Urinary bladder (tissue), 4 donors: Measurements from ENCODE around the gene SH2B2. TPM values are rescaled to one million over a fixed set of nuclear protein-coding genes. Genes with fewer than 3 reads are reported as not detected.

Experiments used
- DNase-seq: peaks from one replicate; pipeline ENCODE4 v3.0.0-alpha.2; 2015; ENCODE audit errors: extremely low spot score
- H3K27ac ChIP-seq: one replicate; pipeline ENCODE4 v1.5.1; 2013; ENCODE audit warnings: low read depth, mild to moderate bottlenecking, moderate library complexity
- H3K36me3 ChIP-seq: one replicate; pipeline ENCODE4 v1.6.1; 2013; ENCODE audit warnings: mild to moderate bottlenecking, moderate library complexity; ENCODE audit not compliant: insufficient read depth
- H3K4me1 ChIP-seq: one replicate; pipeline ENCODE4 v1.6.1; 2013; ENCODE audit warnings: mild to moderate bottlenecking, moderate library complexity; ENCODE audit not compliant: insufficient read depth
- H3K4me3 ChIP-seq: one replicate; pipeline ENCODE4 v1.5.1; 2013; ENCODE audit warnings: low read depth, low read length
- WGBS: extraction: QIAGEN DNeasy Blood & Tissue Kit; methylation state at CpG from one replicate; pipeline ENCODE4 v1.1.7; 2013; 5-methylcytosine and 5-hydroxymethylcytosine counted together
- polyA plus RNA-seq: library from polyadenylated mRNA; stranded (reverse); fragments of 200-250 nt; gene quantifications from one replicate; pipeline ENCODE4 v1.2.3, GENCODE V29; 2013
- total RNA-seq: library from RNA; depleted of rRNA; stranded (reverse); fragments of >200 nt; gene quantifications from one replicate; pipeline ENCODE4 v1.2.3, GENCODE V29; 2014
- donor health status: healthy with polysubstance abuse.
- donor health status: healthy.

SH2B2 gene
- total RNA-seq (1.8 TPM), polyA plus RNA-seq (5.3 TPM)

DNA sequence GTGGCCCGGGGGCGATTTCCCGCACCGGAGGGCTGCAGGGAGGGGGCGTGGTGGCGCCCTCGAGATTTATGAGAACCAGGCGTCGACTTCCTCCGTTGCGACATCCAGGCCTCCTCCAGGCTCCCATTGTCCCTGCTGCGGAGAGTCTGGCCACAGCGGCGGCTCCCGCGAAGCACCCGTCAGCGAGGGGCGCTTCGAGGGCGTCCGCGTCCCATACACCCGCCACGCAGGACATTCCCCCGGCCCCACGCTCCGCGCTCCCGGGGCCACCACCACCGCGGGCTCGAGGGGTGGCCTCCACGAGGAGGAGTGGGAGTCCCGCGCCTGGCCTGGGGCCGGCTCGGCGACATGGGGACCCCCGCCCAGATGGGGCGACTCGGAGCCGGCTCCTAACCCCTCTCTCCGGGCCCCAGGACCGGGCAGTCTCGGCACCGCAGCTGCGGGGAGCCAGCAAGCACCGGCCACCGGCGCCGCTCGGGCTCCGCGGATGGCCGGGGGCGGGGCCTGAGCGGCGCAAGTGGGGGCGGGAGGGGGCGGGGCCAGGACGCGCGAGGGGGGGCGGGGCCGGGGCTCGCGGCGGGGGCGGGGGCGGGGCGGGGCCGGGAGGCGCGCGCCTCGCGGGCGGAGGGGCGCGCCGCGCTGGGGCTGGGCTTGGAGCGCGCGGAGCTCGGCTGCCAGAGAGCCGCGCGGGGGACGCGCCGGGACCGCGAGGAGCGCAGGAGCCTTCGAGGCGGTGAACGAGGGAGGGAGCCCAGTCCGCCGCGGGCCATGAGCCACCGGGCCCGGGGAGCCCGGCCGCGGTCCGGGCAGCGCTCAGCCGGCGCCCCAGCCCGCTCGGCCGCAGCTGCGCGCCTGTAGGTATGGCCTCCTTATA lies at the start of gene SH2B2:
Gene SH2B2, plus strand, starts transcription at position 632 of the 874 bp plus-strand sequence. CDS start 13,683 bp downstream, outside the sequence.
- under 1% methylated on average over 107 of the region's 116 CpGs for WGBS
- Histone ChIP-seq H3K4me3 (peak within 1 kb of the TSS; percentile 72), H3K36me3 (no peaks in the 10 kb centered on the region), H3K27ac (peak within 1 kb of the TSS; percentile 90), H3K4me1 (peaks cover 1% of the 10 kb centered on the region)
- DNase-seq = no peak

- no peaks in the 10 kb centered on the region for H3K36me3 ChIP-seq
- DNase-seq = no peak
- H3K27ac ChIP-seq = no peak overlapping the region
- WGBS = 96% methylated on average over 35 of the region's 35 CpGs
- H3K4me1 ChIP-seq = no peaks in the 10 kb centered on the region
- no peak overlapping the region for H3K4me3 ChIP-seq
Observed at GRCh38 chr7:102239206-102239820, 47.4 kb upstream of the SH2B2 start.

GRCh38 chr7:102241431-102241830 lies 45.2 kb upstream of the SH2B2 start:
- 95% methylated on average over 8 of the region's 8 CpGs for WGBS
- Histone ChIP-seq H3K4me3 (no peak overlapping the region), H3K4me1 (no peaks in the 10 kb centered on the region), H3K36me3 (no peaks in the 10 kb centered on the region), H3K27ac (no peak overlapping the region)
- DNase-seq = no peak

DNA sequence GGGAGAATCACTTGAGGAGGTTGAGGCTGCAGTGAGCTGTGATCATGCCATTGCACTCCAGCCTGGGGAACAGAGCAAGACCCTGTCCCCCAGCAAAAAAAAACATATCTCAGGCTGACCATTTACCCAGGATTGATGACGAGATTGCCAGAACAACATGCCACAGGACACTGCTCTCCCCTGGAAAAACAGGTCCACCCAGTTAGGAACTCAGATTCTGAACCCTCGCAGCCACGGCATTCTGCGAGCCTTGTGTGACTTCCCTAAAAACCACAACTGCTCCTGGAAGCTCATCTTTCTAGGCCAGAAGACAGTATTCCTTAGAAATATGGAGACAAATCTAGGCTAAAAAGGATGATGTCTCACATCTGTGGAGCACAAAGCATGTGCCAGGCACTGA lies 42.1 kb upstream of the SH2B2 start:
- Histone ChIP-seq H3K4me3 (no peak overlapping the region), H3K4me1 (no peaks in the 10 kb centered on the region), H3K36me3 (peaks cover 2% of the 10 kb centered on the region), H3K27ac (no peak overlapping the region)
- no peak for DNase-seq
- 82% methylated on average over 4 of the region's 4 CpGs for WGBS

DNA sequence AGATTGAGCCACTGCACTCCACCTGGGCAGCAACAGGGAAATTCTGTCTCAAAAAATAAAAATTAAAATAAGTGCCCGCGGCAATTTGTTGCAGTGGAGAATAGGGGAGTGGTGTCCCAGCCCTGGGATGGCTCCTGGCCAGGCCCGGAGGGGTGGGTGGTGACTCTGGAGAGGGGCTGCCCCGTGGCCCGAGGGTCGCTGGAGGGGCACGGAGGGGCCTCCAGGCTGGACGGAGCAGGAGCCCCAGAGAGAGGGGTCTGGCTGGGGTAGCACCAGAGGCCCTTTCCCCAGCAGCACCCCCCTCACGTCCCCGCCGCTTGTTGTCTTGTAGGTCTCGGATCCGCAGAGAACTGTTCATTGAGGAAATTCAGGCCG lies 38.6 kb upstream of the SH2B2 start:
- H3K4me1 ChIP-seq = no peaks in the 10 kb centered on the region
- WGBS = 86% methylated on average over 14 of the region's 14 CpGs
- H3K36me3 ChIP-seq = peaks cover 2% of the 10 kb centered on the region
- no peak for DNase-seq
- H3K4me3 ChIP-seq = no peak overlapping the region
- no peak overlapping the region for H3K27ac ChIP-seq

GRCh38 chr7:102248456-102249395 lies 37.9 kb upstream of the SH2B2 start:
- DNase-seq = no peak
- Histone ChIP-seq H3K27ac (no peak overlapping the region), H3K36me3 (peaks cover 2% of the 10 kb centered on the region), H3K4me1 (no peaks in the 10 kb centered on the region), H3K4me3 (no peak overlapping the region)
- WGBS = 87% methylated on average over 117 of the region's 117 CpGs

GRCh38 chr7:102251531-102252365 lies 34.9 kb upstream of the SH2B2 start:
- H3K36me3 ChIP-seq = peaks cover 2% of the 10 kb centered on the region
- H3K4me3 ChIP-seq = no peak overlapping the region
- WGBS = 78% methylated on average over 7 of the region's 7 CpGs
- no peak overlapping the region for H3K27ac ChIP-seq
- H3K4me1 ChIP-seq = no peaks in the 10 kb centered on the region
- DNase-seq = no peak

- Histone ChIP-seq H3K27ac (no peak overlapping the region), H3K36me3 (peaks cover 2% of the 10 kb centered on the region), H3K4me3 (no peak overlapping the region), H3K4me1 (no peaks in the 10 kb centered on the region)
- 74% methylated on average over 11 of the region's 11 CpGs for WGBS
- DNase-seq = no peak
Observed at GRCh38 chr7:102252366-102252982, 34.2 kb upstream of the SH2B2 start.

DNA sequence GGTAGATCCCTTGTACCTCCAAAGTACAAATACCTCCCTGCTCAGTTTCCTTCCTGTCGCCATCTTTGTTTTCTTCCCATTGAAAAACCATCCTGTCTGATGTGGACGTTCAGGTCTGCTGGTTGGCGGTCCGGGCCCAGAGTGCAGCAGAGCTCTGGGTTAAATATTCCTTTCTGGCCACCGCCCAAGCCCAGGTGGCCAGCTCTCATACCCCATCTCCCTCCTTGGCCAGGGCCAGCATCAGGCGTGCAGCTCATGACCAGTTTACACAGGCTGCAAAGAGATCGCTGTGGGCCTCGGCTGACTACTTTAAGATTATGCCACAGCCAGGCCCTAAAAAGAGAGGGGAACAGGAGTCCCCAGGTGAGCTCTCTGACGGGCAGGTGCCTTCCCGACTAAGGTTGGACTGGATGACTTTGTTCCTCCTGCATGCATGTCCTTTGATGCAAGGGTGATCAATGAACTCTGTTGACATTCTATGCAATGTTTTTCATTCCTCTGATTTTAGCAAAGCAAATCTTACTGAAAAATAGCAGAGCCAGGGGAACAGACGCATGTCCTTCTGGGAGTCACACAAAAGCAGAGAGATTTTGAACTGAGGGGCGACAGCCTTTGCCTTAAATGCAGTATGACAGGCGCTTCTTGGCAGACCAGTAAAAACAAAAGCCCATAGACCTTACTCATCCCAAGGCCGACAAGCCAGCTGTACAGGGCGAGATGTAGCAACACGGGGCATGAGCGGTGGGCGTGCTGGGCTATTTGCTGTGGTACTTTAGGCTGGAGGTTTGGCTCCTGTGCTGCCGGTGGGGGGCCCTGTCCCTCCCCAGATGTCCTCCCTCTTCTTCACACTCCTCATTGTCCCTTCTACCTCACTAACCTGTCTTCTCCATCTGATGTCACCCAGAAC lies 33.3 kb upstream of the SH2B2 start:
- Histone ChIP-seq H3K27ac (no peak overlapping the region), H3K36me3 (peaks cover 2% of the 10 kb centered on the region), H3K4me3 (no peak overlapping the region), H3K4me1 (no peaks in the 10 kb centered on the region)
- WGBS = 88% methylated on average over 19 of the region's 19 CpGs
- no peak for DNase-seq

- Histone ChIP-seq H3K4me1 (no peaks in the 10 kb centered on the region), H3K4me3 (no peak overlapping the region), H3K27ac (no peak overlapping the region), H3K36me3 (peaks cover 2% of the 10 kb centered on the region)
- DNase-seq = no peak
- WGBS = 78% methylated on average over 13 of the region's 13 CpGs
Observed at GRCh38 chr7:102253973-102254370, 32.7 kb upstream of the SH2B2 start.

GRCh38 chr7:102254521-102254920 lies 32.1 kb upstream of the SH2B2 start:
- WGBS = 94% methylated on average over 8 of the region's 8 CpGs

GRCh38 chr7:102255501-102255900 lies 31.2 kb upstream of the SH2B2 start:
- 90% methylated on average over 7 of the region's 7 CpGs for WGBS
- H3K27ac ChIP-seq = no peak overlapping the region
- no peaks in the 10 kb centered on the region for H3K4me1 ChIP-seq
- no peak for DNase-seq
- no peak overlapping the region for H3K4me3 ChIP-seq
- H3K36me3 ChIP-seq = no peaks in the 10 kb centered on the region

More at GRCh38 chr7:102254521-102254920, 32.1 kb upstream of the SH2B2 start:
- no peak for DNase-seq
- Histone ChIP-seq H3K27ac (no peak overlapping the region), H3K36me3 (no peaks in the 10 kb centered on the region), H3K4me3 (no peak overlapping the region), H3K4me1 (no peaks in the 10 kb centered on the region)
